Hepatocyte (in vitro differentiated cells): ENCODE measurements around the gene NEMP1. TPM values are rescaled to one million over a fixed set of nuclear protein-coding genes. Genes with fewer than 3 reads are reported as not detected.
A peak's percentile ranks its signal among the peaks of the same experiment; 100 is the strongest.

Source experiments
- DNase-seq: peaks from one replicate; pipeline ENCODE4 v3.0.0-alpha.2; 2016; ENCODE audit warnings: low spot score
- H2AFZ ChIP-seq: fragments of 200-600 bp; sonication (generic); 2 replicates; pipeline ENCODE4 v1.6.0; 2016; ENCODE audit warnings: antibody characterized with exemption, mild to moderate bottlenecking
- H3K27ac ChIP-seq: fragments of 200-600 bp; sonication (generic); 2 replicates; pipeline ENCODE4 v1.5.1; 2016; ENCODE audit warnings: mild to moderate bottlenecking
- H3K27me3 ChIP-seq: fragments of 200-600 bp; sonication (generic); 2 replicates; pipeline ENCODE4 v1.6.1; 2016
- H3K36me3 ChIP-seq: fragments of 200-600 bp; sonication (generic); replicated peaks from 2 replicates; pipeline ENCODE4 v1.5.1; 2016; ENCODE audit warnings: low read depth; ENCODE audit not compliant: insufficient read depth
- H3K4me1 ChIP-seq: fragments of 200-600 bp; sonication (generic); 2 replicates; pipeline ENCODE4 v1.5.1; 2016; ENCODE audit warnings: mild to moderate bottlenecking, moderate library complexity; ENCODE audit not compliant: insufficient read depth
- H3K4me2 ChIP-seq: fragments of 200-600 bp; sonication (generic); 2 replicates; pipeline ENCODE4 v1.6.0; 2016
- H3K4me3 ChIP-seq: fragments of 200-600 bp; sonication (generic); 2 replicates; pipeline ENCODE4 v1.5.1; 2016; ENCODE audit warnings: mild to moderate bottlenecking
- H3K79me2 ChIP-seq: fragments of 200-600 bp; sonication (generic); 2 replicates; pipeline ENCODE4 v1.6.0; 2017; ENCODE audit warnings: mild to moderate bottlenecking
- H3K9me2 ChIP-seq: fragments of 200-600 bp; sonication (generic); replicated peaks from 2 replicates; pipeline ENCODE4 v1.6.0; 2017; ENCODE audit warnings: mild to moderate bottlenecking; ENCODE audit not compliant: insufficient read depth
- H3K9me3 ChIP-seq: fragments of 200-600 bp; sonication (generic); 2 replicates; pipeline ENCODE4 v1.5.1; 2016; ENCODE audit warnings: low read depth, mild to moderate bottlenecking
- H4K20me1 ChIP-seq: fragments of 200-600 bp; sonication (generic); 2 replicates; pipeline ENCODE4 v1.6.0; 2016; ENCODE audit warnings: mild to moderate bottlenecking; ENCODE audit not compliant: insufficient read depth, poor library complexity, severe bottlenecking
- CTCF ChIP-seq: fragments of 200-600 bp; sonication (generic); IDR thresholded peaks from 2 replicates; pipeline ENCODE4 v1.5.1; 2016; ENCODE audit warnings: antibody characterized with exemption, mild to moderate bottlenecking; ENCODE audit not compliant: poor library complexity
- EZH2 ChIP-seq: fragments of 200-600 bp; sonication (generic); IDR thresholded peaks from 2 replicates; pipeline ENCODE4 v1.6.1; 2016; ENCODE audit warnings: antibody characterized with exemption, mild to moderate bottlenecking, borderline replicate concordance
- EZH2phosphoT487 ChIP-seq: fragments of 200-600 bp; sonication (generic); IDR thresholded peaks from one replicate; pipeline ENCODE4 v1.6.1; 2018; ENCODE audit warnings: antibody characterized with exemption, mild to moderate bottlenecking, low read depth, moderate library complexity; ENCODE audit not compliant: unreplicated experiment, severe bottlenecking
- WGBS: methylation state at CpG from one replicate; pipeline ENCODE4 v1.1.6; 2016; ENCODE audit warnings: low lambda C conversion rate; ENCODE audit errors: missing lambda C conversion rate; 5-methylcytosine and 5-hydroxymethylcytosine counted together
- polyA plus RNA-seq: library from polyadenylated mRNA; unstranded; fragments of >200 nt; fragmentation: Nextera tagmentation; extraction: Ambion mirVana; gene quantifications from 2 replicates; pipeline ENCODE4 v1.2.1, GENCODE V29; 2016
- total RNA-seq: library from RNA; depleted of rRNA; stranded (reverse); fragments of >200 nt; gene quantifications from 2 replicates; pipeline ENCODE4 v1.2.3, GENCODE V29; 2014

NEMP1 gene
- total and polyA plus RNA-seq, 2 experiments from 2014 or later: 6.2 to 9.3 TPM

GRCh38 chr12:57095440-57095839 is 16.8 kb upstream of the NEMP1 start:
- 90% methylated on average over 3 of the region's 3 CpGs for WGBS
- H3K27me3 ChIP-seq: no peaks in the 10 kb centered on the region
- H3K9me2 ChIP-seq: no peaks in the 10 kb centered on the region

GRCh38 chr12:57094208-57095160 is 15.9 kb upstream of the NEMP1 start:
- peaks cover 42% of the 10 kb centered on the region for H3K79me2 ChIP-seq
- TF ChIP-seq EZH2phosphoT487: no peak
- no peak for TF ChIP-seq EZH2
- TF ChIP-seq CTCF: no peak
- H2AFZ ChIP-seq: no peak overlapping the region
- DNase-seq: no peak
- peak overlapping the region; percentile 70 for H3K4me2 ChIP-seq
- H4K20me1 ChIP-seq: peaks cover 37% of the 10 kb centered on the region
- no peaks in the 10 kb centered on the region for H3K9me2 ChIP-seq
- peak overlapping the region; percentile 79 for H3K27ac ChIP-seq
- peaks cover 3% of the 10 kb centered on the region for H3K36me3 ChIP-seq
- no peak overlapping the region for H3K4me3 ChIP-seq
- H3K9me3 ChIP-seq: no peaks in the 10 kb centered on the region
- H3K4me1 ChIP-seq: peaks cover 30% of the 10 kb centered on the region
- no peaks in the 10 kb centered on the region for H3K27me3 ChIP-seq
- 71% methylated on average over 15 of the region's 15 CpGs for WGBS

More at GRCh38 chr12:57095440-57095839, 16.8 kb upstream of the NEMP1 start:
- no peak overlapping the region for H3K4me2 ChIP-seq
- no peak overlapping the region for H3K4me3 ChIP-seq
- no peaks in the 10 kb centered on the region for H3K9me3 ChIP-seq
- H3K79me2 ChIP-seq: peaks cover 32% of the 10 kb centered on the region
- no peak for DNase-seq
- H2AFZ ChIP-seq: no peak overlapping the region
- peaks cover 31% of the 10 kb centered on the region for H4K20me1 ChIP-seq
- H3K36me3 ChIP-seq: peaks cover 3% of the 10 kb centered on the region
- H3K4me1 ChIP-seq: peaks cover 27% of the 10 kb centered on the region
- TF ChIP-seq CTCF: no peak
- TF ChIP-seq EZH2: no peak
- TF ChIP-seq EZH2phosphoT487: no peak
- H3K27ac ChIP-seq: peak overlapping the region; percentile 21

GRCh38 chr12:57093415-57094207 is 15.0 kb upstream of the NEMP1 start:
- peaks cover 30% of the 10 kb centered on the region for H3K4me1 ChIP-seq
- no peaks in the 10 kb centered on the region for H3K27me3 ChIP-seq
- WGBS: 58% methylated on average over 21 of the region's 24 CpGs
- H3K36me3 ChIP-seq: peaks cover 3% of the 10 kb centered on the region
- TF ChIP-seq EZH2phosphoT487 (no peak), EZH2 (no peak), CTCF (peak; percentile 47)
- peaks cover 37% of the 10 kb centered on the region for H4K20me1 ChIP-seq
- peak overlapping the region; percentile 70 for H3K4me2 ChIP-seq
- no peak overlapping the region for H2AFZ ChIP-seq
- no peaks in the 10 kb centered on the region for H3K9me3 ChIP-seq
- H3K9me2 ChIP-seq: no peaks in the 10 kb centered on the region
- H3K4me3 ChIP-seq: no peak overlapping the region
- peaks cover 47% of the 10 kb centered on the region for H3K79me2 ChIP-seq
- H3K27ac ChIP-seq: peak overlapping the region; percentile 79
- peak; percentile 77 for DNase-seq
